ENCODE data around the gene PRDM4. TPM values are rescaled to one million over a fixed set of nuclear protein-coding genes. Genes with fewer than 3 reads are reported as not detected.

PRDM4 gene
- total RNA-seq, 2 donors from 2014 or later = 20.0 to 24.5 TPM

- Mint-ChIP-seq H3K9me3 (no peaks in the 10 kb centered on the region), H3K27me3 (ENCODE audit: insufficient read depth) (peaks cover 39% of the 10 kb centered on the region), H3K36me3 (ENCODE audit: low read depth) (no peaks in the 10 kb centered on the region), H3K4me1 (no peaks in the 10 kb centered on the region), H3K27ac (no peak overlapping the region), H3K4me3 (no peak overlapping the region)
- Histone ChIP-seq H3K4me1 (ENCODE audit: control insufficient read depth, insufficient read depth, low read length) (no peaks in the 10 kb centered on the region), H3K4me3 (ENCODE audit: low read length) (no peak overlapping the region), H3K27me3 (ENCODE audit: control insufficient read depth, insufficient read depth, low read length, poor library complexity, severe bottlenecking) (peaks cover 89% of the 10 kb centered on the region), H3K9ac (ENCODE audit: extremely low read depth, low read length, poor library complexity, severe bottlenecking) (no peak overlapping the region), H3K36me3 (ENCODE audit: control insufficient read depth, insufficient read depth, low read length) (no peaks in the 10 kb centered on the region), H3K9me3 (ENCODE audit: control insufficient read depth, low read length) (no peaks in the 10 kb centered on the region), H3K27ac (ENCODE audit: low read depth, low read length) (no peak overlapping the region)
- no peak for TF ChIP-seq CTCF (conservative IDR thresholded peaks at IDR 0.05)
- no peak for DNase-seq
- WGBS, 2 experiments (ENCODE audit: insufficient coverage in 1 of 2, insufficient read length in 1 of 2) = 90 to 92% methylated on average over 3 to 5 of the region's 5 CpGs
Measured at GRCh38 chr12:107767466-107767865, 6.5 kb upstream of the PRDM4 start.

GRCh38 chr12:107765316-107765715 lies 4.4 kb upstream of the PRDM4 start:
- DNase-seq = no peak
- Histone ChIP-seq H3K27ac (ENCODE audit: low read depth, low read length) (no peak overlapping the region), H3K9me3 (ENCODE audit: control insufficient read depth, low read length) (no peaks in the 10 kb centered on the region), H3K27me3 (ENCODE audit: control insufficient read depth, insufficient read depth, low read length, poor library complexity, severe bottlenecking) (peaks cover 70% of the 10 kb centered on the region), H3K4me3 (ENCODE audit: low read length) (no peak overlapping the region), H3K4me1 (ENCODE audit: control insufficient read depth, insufficient read depth, low read length) (no peaks in the 10 kb centered on the region), H3K36me3 (ENCODE audit: control insufficient read depth, insufficient read depth, low read length) (no peaks in the 10 kb centered on the region), H3K9ac (ENCODE audit: extremely low read depth, low read length, poor library complexity, severe bottlenecking) (no peak overlapping the region)
- no peak for TF ChIP-seq CTCF (conservative IDR thresholded peaks at IDR 0.05)
- H3K27me3 Mint-ChIP-seq (ENCODE audit: insufficient read depth) = peaks cover 24% of the 10 kb centered on the region
- H3K36me3 Mint-ChIP-seq (ENCODE audit: low read depth) = no peaks in the 10 kb centered on the region
- no peak overlapping the region for H3K27ac Mint-ChIP-seq
- H3K4me1 Mint-ChIP-seq = peaks cover under 1% of the 10 kb centered on the region
- 60 to 81% methylated on average over 1 of the region's 1 CpG for WGBS, 2 experiments (ENCODE audit: insufficient coverage in 1 of 2, insufficient read length in 1 of 2)
- H3K4me3 Mint-ChIP-seq = no peak overlapping the region
- no peaks in the 10 kb centered on the region for H3K9me3 Mint-ChIP-seq

GRCh38 chr12:107764626-107765025 lies 3.7 kb upstream of the PRDM4 start:
- Histone ChIP-seq H3K27ac (ENCODE audit: low read depth, low read length) (no peak overlapping the region), H3K4me1 (ENCODE audit: control insufficient read depth, insufficient read depth, low read length) (no peaks in the 10 kb centered on the region), H3K27me3 (ENCODE audit: control insufficient read depth, insufficient read depth, low read length, poor library complexity, severe bottlenecking) (peaks cover 64% of the 10 kb centered on the region), H3K36me3 (ENCODE audit: control insufficient read depth, insufficient read depth, low read length) (no peaks in the 10 kb centered on the region), H3K4me3 (ENCODE audit: low read length) (no peak overlapping the region), H3K9me3 (ENCODE audit: control insufficient read depth, low read length) (no peaks in the 10 kb centered on the region), H3K9ac (ENCODE audit: extremely low read depth, low read length, poor library complexity, severe bottlenecking) (no peak overlapping the region)
- no peak for DNase-seq
- Mint-ChIP-seq H3K36me3 (ENCODE audit: low read depth) (no peaks in the 10 kb centered on the region), H3K27me3 (ENCODE audit: insufficient read depth) (peaks cover 19% of the 10 kb centered on the region), H3K4me1 (peaks cover 7% of the 10 kb centered on the region), H3K9me3 (no peaks in the 10 kb centered on the region), H3K4me3 (no peak overlapping the region), H3K27ac (no peak overlapping the region)
- 86 to 100% methylated on average over 1 to 3 of the region's 4 CpGs for WGBS, 2 experiments (ENCODE audit: insufficient coverage in 1 of 2, insufficient read length in 1 of 2)
- TF ChIP-seq CTCF (conservative IDR thresholded peaks at IDR 0.05) = no peak

All from endodermal cell (in vitro differentiated cells).